GM19035 (cell line): Measurements from ENCODE around the gene HOTAIR.

Experiments
- ATAC-seq: cut with Tn5 transposase; IDR thresholded peaks from one replicate; pipeline ENCODE4 v1.9.1; 2021; ENCODE audit not compliant: unreplicated experiment

Gene HOTAIR

DNA sequence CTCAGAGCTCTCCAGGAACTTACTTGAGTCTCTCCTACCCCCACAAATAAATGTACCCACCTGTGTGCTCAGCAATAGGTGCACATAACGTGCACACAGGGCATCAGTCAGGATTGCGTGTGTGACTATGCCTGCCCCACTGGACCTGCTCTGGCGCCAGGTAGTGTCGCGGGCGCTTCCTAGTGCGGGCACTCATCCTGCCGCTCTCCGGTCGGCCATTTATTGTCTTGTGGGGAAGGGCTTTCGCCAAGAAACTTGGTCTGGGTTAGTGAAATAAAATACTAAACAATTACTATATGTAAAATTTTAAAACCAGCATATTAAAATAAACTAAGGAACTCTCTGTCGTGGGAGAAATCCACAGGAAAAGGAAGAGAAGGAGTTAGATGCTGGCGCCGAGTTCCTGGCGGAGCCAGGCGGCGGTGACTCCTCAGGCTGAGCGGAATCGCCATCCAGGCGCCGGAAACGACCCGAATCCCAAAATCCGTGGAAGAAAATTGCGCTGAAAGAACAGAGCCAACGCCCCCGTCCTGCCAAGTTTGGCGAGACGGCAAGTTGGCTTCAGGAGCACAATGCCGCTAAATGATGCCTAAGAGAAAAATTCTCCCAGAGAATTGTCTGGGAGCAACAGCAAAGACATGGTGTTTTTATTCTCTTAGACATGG, 44.0 kb downstream of the HOTAIR start:
- no peak for ATAC-seq

- ATAC-seq = no peak
Measured at GRCh38 chr12:53929527-53929926, 45.2 kb downstream of the HOTAIR start.

- no peak for ATAC-seq
Measured at GRCh38 chr12:53928054-53928835, 46.5 kb downstream of the HOTAIR start.

- ATAC-seq = no peak
Measured at GRCh38 chr12:53927220-53928029, 47.3 kb downstream of the HOTAIR start.

DNA sequence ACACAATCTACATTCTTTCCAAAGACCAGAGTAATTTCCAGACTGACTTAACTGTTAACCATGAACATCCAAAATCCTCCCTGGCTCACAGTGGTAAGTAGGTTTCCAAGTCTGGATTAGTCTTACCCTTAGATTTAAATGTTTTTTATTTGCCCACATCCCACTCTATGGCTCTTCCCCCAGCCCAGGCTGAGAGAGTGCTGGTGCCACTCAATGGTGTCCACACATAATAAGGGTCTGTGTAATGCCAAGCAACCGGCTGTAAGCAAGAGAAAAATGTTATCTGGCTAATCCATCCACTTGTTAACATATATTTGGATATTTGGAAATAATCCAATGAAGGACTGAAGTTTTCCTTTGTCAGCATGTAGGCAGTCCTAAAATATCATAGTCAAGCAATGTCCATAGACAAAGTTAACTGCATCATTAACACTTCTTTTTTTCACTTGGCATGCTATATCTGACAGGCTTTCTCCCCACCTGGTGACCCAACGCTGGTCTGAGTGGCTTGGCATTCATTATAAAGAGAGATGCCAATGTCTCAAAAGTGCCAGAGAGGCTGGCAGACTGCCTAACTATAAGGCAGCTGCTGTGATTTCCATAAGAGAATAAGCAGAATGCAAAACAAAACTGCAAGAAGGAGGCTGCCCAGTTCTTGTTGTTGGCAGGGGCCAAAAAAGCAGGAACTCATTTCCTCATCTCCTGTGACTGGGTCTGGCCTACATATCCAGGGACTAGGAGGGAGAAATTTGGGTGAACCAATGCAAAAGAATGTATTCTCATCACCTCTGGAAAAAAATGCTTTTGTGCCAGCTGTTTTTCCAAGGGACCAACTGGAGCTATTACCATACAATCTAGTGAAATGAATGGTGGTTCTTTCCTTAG, 50.0 kb downstream of the HOTAIR start:
- ATAC-seq = no peak

DNA sequence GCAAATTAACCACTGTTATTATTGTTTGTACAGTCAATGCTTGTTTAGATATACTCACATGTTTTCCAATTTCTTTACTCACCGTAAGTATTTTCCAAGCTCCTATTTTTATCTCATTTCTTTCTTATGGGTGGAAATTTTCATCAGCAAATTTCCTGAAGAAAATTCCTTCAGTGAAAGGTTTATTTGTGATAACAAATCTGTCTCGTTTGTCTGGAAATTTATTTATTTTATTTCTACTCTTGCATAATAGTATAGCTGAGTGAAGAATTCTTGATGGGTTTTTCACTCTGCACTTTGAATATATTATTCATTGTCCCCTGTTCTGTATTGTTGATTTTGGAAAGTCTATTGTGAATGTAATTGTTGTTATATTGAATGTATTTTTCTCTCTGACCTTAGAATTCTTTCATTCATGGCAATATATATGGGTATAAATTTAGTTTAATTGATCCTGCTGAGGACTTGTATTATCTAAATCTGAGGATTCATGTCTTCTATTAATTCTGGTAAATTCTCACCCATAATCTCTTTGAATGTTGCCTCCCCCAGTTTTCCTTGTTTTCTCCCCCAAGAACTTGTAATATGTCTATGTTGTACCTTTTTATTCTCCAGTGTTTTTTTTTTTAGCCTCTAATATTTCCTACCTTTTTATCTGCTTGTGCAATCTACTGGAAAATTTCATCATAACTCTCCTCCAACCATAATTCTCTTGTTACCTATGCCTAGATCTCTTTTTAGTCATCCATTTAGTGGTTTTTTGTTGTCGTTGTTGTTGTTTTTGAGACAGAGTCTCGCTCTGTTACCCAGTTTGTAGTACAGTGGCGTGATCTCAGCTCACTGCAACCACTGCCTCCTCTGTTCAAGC, 57.7 kb downstream of the HOTAIR start:
- ATAC-seq = no peak
